ENCODE measurements around the gene ANKRD22. TPM values are rescaled to one million over a fixed set of nuclear protein-coding genes. Genes with fewer than 3 reads are reported as not detected.

The ANKRD22 gene
- polyA plus RNA-seq, 2 of the 4 experiments (the other 2 are of a cell fraction): 0.53 to 0.59 TPM

- POLR2A ChIA-PET: no interaction called here
These were observed 48.9 kb downstream of the ANKRD22 start, which contains the start of gene LIPM for GRCh38 chr10:88802523-88803285. Gene LIPM, plus strand, starts transcription at chr10:88802730. Its CDS starts 167 bp downstream, at chr10:88802897.

GRCh38 chr10:88800152-88801125 lies 51.2 kb downstream of the ANKRD22 start:
- ChIA-PET POLR2A (no interaction called here), CTCF (interaction anchor here (0.6 to 4.5 kb wide), 6 partner anchors 10 to 236 kb away, joined by 3 to 16 read pairs (median 6); partner anchors contain the start of gene RNLS)
- peaks cover 2% of the 10 kb centered on the region; the same call in 1 of the 3 replicates for H3K4me1 ChIP-seq
- no peak for TF ChIP-seq JUNB (IDR thresholded peaks at IDR 0.05)
- no peak for TF ChIP-seq RNF2 (IDR thresholded peaks at IDR 0.05; ENCODE audit: borderline replicate concordance, low read depth)
- TF ChIP-seq FOSL2 (IDR thresholded peaks at IDR 0.05): no peak
- TF ChIP-seq FOSL2 (CRISPR knock-in tag; IDR thresholded peaks at IDR 0.05): no peak
- TF ChIP-seq ZFP36 (IDR thresholded peaks at IDR 0.05; ENCODE audit: borderline replicate concordance, partially characterized antibody): no peak
- TF ChIP-seq HMGXB4 (CRISPR knock-in tag; IDR thresholded peaks at IDR 0.05; ENCODE audit: borderline replicate concordance): no peak
- no peak for TF ChIP-seq CBX8 (IDR thresholded peaks at IDR 0.05)
- no peak for TF ChIP-seq CBX2 (IDR thresholded peaks at IDR 0.05; ENCODE audit: borderline replicate concordance, low read depth)
- no peak for TF ChIP-seq HDAC2 (IDR thresholded peaks at IDR 0.05)
- WGBS (ENCODE audit: missing lambda C conversion rate): 57% methylated on average over 2 of the region's 2 CpGs
- DNase-seq (ENCODE audit: low read depth in 1 of 2, low spot score in 1 of 2) (no peak), FAIRE-seq (no peak), ATAC-seq (no peak)
- no peak overlapping the region for H3K4me3 ChIP-seq
- H3K9me3 ChIP-seq: no peaks in the 10 kb centered on the region
- no peak overlapping the region for H3K4me2 ChIP-seq
- H3K27ac ChIP-seq: no peak overlapping the region

More at GRCh38 chr10:88802523-88803285, 48.9 kb downstream of the ANKRD22 start, which contains the start of gene LIPM:
- no peak for ATAC-seq
- H3K4me3 ChIP-seq: no peak within 1 kb of the TSS
- no peak within 1 kb of the TSS for H3K27ac ChIP-seq
- no peaks in the 10 kb centered on the region for H3K9me3 ChIP-seq
- TF ChIP-seq NPAS2 (CRISPR knock-in tag; IDR thresholded peaks at IDR 0.05; ENCODE audit: borderline replicate concordance) (no peak), FOSL2 (IDR thresholded peaks at IDR 0.05) (no peak), FOSL2 (CRISPR knock-in tag; IDR thresholded peaks at IDR 0.05) (no peak), RFX5 (IDR thresholded peaks at IDR 0.05) (no peak), RARB (CRISPR knock-in tag; IDR thresholded peaks at IDR 0.05) (no peak), ESRRA (IDR thresholded peaks at IDR 0.05; ENCODE audit: borderline replicate concordance, low read length) (no peak), CHD2 (IDR thresholded peaks at IDR 0.05; ENCODE audit: low read length, partially characterized antibody) (no peak), KDM5A (IDR thresholded peaks at IDR 0.05) (no peak), HES2 (IDR thresholded peaks at IDR 0.05) (no peak), JUN (IDR thresholded peaks at IDR 0.05) (no peak), MYC (IDR thresholded peaks at IDR 0.05; ENCODE audit: borderline replicate concordance, low read length) (no peak), BCL3 (IDR thresholded peaks at IDR 0.05) (no peak), HOXB5 (CRISPR knock-in tag; IDR thresholded peaks at IDR 0.05) (no peak), EHF (CRISPR knock-in tag; IDR thresholded peaks at IDR 0.05) (no peak)
- H3K4me1 ChIP-seq: peaks cover 5% of the 10 kb centered on the region; the same call in 1 of the 3 replicates
- CTCF ChIA-PET: interaction anchor here (1.0 to 1.8 kb wide), 5 partner anchors 8 to 238 kb away, joined by 3 to 5 read pairs (median 4); partner anchors contain the start of gene RNLS
- FAIRE-seq: no peak
- no peak for DNase-seq (ENCODE audit: low read depth in 1 of 2, low spot score in 1 of 2)
- 37% methylated on average over 2 of the region's 2 CpGs for WGBS (ENCODE audit: missing lambda C conversion rate)
- H3K4me2 ChIP-seq: no peak within 1 kb of the TSS

Measured in A549 (cell line).